ENCODE data around the gene TFIP11.

DNA sequence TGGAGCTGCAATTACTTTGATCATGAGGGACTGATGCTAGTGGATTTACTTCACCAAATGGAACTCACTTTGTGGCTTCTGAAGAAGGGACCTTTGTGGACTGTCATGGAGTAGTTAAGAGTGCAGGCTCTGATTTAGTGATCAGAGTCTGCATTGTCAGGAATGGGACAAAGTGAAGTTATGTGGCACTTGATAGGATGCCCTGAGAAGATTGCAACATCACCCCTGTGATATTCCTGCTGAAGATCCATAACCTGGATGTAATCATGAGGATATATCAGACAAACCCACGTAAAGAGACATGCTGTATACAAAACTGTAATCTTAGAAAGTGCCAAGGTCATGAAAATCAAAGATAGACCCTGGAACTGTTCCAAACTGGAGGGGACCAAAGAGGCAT is 1.6 kb upstream of the TFIP11 start:
- TF ChIP-seq, protein P1, sequence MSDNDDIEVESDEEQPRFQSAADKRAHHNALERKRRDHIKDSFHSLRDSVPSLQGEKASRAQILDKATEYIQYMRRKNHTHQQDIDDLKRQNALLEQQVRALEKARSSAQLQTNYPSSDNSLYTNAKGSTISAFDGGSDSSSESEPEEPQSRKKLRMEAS (IDR thresholded peaks at IDR 0.05): no peak
- TF ChIP-seq, protein P2, sequence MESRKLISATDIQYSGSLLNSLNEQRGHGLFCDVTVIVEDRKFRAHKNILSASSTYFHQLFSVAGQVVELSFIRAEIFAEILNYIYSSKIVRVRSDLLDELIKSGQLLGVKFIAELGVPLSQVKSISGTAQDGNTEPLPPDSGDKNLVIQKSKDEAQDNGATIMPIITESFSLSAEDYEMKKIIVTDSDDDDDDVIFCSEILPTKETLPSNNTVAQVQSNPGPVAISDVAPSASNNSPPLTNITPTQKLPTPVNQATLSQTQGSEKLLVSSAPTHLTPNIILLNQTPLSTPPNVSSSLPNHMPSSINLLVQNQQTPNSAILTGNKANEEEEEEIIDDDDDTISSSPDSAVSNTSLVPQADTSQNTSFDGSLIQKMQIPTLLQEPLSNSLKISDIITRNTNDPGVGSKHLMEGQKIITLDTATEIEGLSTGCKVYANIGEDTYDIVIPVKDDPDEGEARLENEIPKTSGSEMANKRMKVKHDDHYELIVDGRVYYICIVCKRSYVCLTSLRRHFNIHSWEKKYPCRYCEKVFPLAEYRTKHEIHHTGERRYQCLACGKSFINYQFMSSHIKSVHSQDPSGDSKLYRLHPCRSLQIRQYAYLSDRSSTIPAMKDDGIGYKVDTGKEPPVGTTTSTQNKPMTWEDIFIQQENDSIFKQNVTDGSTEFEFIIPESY (IDR thresholded peaks at IDR 0.05): no peak
- TF ChIP-seq, protein P3, sequence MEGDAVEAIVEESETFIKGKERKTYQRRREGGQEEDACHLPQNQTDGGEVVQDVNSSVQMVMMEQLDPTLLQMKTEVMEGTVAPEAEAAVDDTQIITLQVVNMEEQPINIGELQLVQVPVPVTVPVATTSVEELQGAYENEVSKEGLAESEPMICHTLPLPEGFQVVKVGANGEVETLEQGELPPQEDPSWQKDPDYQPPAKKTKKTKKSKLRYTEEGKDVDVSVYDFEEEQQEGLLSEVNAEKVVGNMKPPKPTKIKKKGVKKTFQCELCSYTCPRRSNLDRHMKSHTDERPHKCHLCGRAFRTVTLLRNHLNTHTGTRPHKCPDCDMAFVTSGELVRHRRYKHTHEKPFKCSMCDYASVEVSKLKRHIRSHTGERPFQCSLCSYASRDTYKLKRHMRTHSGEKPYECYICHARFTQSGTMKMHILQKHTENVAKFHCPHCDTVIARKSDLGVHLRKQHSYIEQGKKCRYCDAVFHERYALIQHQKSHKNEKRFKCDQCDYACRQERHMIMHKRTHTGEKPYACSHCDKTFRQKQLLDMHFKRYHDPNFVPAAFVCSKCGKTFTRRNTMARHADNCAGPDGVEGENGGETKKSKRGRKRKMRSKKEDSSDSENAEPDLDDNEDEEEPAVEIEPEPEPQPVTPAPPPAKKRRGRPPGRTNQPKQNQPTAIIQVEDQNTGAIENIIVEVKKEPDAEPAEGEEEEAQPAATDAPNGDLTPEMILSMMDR (IDR thresholded peaks at IDR 0.05; ENCODE audit: low read depth, low read length, missing input control): no peak
- TF ChIP-seq RAD21 (IDR thresholded peaks at IDR 0.05): no peak
- TF ChIP-seq HNF4G (IDR thresholded peaks at IDR 0.05): no peak
- TF ChIP-seq GABPA (IDR thresholded peaks at IDR 0.05 in 1 of 2, conservative IDR thresholded peaks at IDR 0.05 in 1 of 2): no peak
- no peak for TF ChIP-seq NR2F2 (IDR thresholded peaks at IDR 0.05)
- TF ChIP-seq SP1 (IDR thresholded peaks at IDR 0.05): no peak
- TF ChIP-seq, protein P4, sequence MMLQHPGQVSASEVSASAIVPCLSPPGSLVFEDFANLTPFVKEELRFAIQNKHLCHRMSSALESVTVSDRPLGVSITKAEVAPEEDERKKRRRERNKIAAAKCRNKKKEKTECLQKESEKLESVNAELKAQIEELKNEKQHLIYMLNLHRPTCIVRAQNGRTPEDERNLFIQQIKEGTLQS (IDR thresholded peaks at IDR 0.05): no peak
- TF ChIP-seq, protein P5, sequence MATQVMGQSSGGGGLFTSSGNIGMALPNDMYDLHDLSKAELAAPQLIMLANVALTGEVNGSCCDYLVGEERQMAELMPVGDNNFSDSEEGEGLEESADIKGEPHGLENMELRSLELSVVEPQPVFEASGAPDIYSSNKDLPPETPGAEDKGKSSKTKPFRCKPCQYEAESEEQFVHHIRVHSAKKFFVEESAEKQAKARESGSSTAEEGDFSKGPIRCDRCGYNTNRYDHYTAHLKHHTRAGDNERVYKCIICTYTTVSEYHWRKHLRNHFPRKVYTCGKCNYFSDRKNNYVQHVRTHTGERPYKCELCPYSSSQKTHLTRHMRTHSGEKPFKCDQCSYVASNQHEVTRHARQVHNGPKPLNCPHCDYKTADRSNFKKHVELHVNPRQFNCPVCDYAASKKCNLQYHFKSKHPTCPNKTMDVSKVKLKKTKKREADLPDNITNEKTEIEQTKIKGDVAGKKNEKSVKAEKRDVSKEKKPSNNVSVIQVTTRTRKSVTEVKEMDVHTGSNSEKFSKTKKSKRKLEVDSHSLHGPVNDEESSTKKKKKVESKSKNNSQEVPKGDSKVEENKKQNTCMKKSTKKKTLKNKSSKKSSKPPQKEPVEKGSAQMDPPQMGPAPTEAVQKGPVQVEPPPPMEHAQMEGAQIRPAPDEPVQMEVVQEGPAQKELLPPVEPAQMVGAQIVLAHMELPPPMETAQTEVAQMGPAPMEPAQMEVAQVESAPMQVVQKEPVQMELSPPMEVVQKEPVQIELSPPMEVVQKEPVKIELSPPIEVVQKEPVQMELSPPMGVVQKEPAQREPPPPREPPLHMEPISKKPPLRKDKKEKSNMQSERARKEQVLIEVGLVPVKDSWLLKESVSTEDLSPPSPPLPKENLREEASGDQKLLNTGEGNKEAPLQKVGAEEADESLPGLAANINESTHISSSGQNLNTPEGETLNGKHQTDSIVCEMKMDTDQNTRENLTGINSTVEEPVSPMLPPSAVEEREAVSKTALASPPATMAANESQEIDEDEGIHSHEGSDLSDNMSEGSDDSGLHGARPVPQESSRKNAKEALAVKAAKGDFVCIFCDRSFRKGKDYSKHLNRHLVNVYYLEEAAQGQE (IDR thresholded peaks at IDR 0.05): no peak
- TF ChIP-seq HNF4A (conservative IDR thresholded peaks at IDR 0.05): no peak
- TF ChIP-seq TAF1 (conservative IDR thresholded peaks at IDR 0.05): no peak

Measured in liver (tissue), 3 donors.